Stimulated activated CD4-positive, alpha-beta T cell treated with anti-CD3 and anti-CD28 coated beads, TNF-alpha, amount 100 ng/mL, for 48 hours (primary cell): ENCODE data around the gene ARID1B.

Experiments used
- DNase-seq, 3 donors: peaks; one replicate each; pipeline ENCODE4 v3.0.0-alpha.2; 2020; ENCODE audit warnings: low read depth in 3 of 3

The ARID1B gene

GRCh38 chr6:157240059-157240959 is 463.1 kb downstream of the ARID1B start:
- DNase-seq, result no peak

GRCh38 chr6:157240960-157241311 is 463.8 kb downstream of the ARID1B start:
- DNase-seq, result no peak

GRCh38 chr6:157242791-157243190 is 465.6 kb downstream of the ARID1B start:
- DNase-seq, result no peak

- DNase-seq, result no peak
These were observed 467.0 kb downstream of the ARID1B start for GRCh38 chr6:157244175-157244574.

GRCh38 chr6:157244780-157245179 is 467.6 kb downstream of the ARID1B start:
- DNase-seq, result no peak

GRCh38 chr6:157245436-157245835 is 468.3 kb downstream of the ARID1B start:
- no peak for DNase-seq

GRCh38 chr6:157246048-157246630 is 469.0 kb downstream of the ARID1B start:
- no peak for DNase-seq

- no peak for DNase-seq
These were observed 469.8 kb downstream of the ARID1B start for GRCh38 chr6:157246771-157247484.

GRCh38 chr6:157248264-157248663 is 471.1 kb downstream of the ARID1B start:
- DNase-seq, result no peak

GRCh38 chr6:157249826-157250225 is 472.6 kb downstream of the ARID1B start:
- no peak for DNase-seq

- DNase-seq, result no peak
These were observed 474.5 kb downstream of the ARID1B start for GRCh38 chr6:157251586-157252247.

GRCh38 chr6:157253017-157253416 is 475.8 kb downstream of the ARID1B start:
- no peak for DNase-seq

GRCh38 chr6:157253699-157254098 is 476.5 kb downstream of the ARID1B start:
- DNase-seq, result no peak

- no peak for DNase-seq
These were observed 477.4 kb downstream of the ARID1B start for GRCh38 chr6:157254538-157254937.

GRCh38 chr6:157255079-157255478 is 477.9 kb downstream of the ARID1B start:
- DNase-seq, result no peak

GRCh38 chr6:157258878-157259277 is 481.7 kb downstream of the ARID1B start:
- DNase-seq, result no peak

- DNase-seq, result no peak
These were observed 482.3 kb downstream of the ARID1B start for GRCh38 chr6:157259443-157259842.
